DOHH2 (cell line): ENCODE results near the gene AQP12A.

Source experiments
- H3F3A ChIP-seq: fragments of 200-600 bp; sonication (generic), shearing (Covaris generic); 2 replicates; pipeline ENCODE4 v1.6.0; 2016; ENCODE audit warnings: antibody characterized with exemption, mild to moderate bottlenecking; ENCODE audit not compliant: control insufficient read depth, insufficient read depth
- H3K27ac ChIP-seq: fragments of 200-600 bp; sonication (generic); 2 replicates; pipeline ENCODE4 v1.5.1; 2014; ENCODE audit warnings: low read depth, mild to moderate bottlenecking, low read length, moderate library complexity
- H3K27me3 ChIP-seq: fragments of 200-600 bp; sonication (generic); 2 replicates; pipeline ENCODE4 v1.6.1; 2014; ENCODE audit warnings: mild to moderate bottlenecking, low read length, mixed read lengths; ENCODE audit not compliant: control insufficient read depth
- H3K36me3 ChIP-seq: fragments of 200-600 bp; sonication (generic); 2 replicates; pipeline ENCODE4 v1.6.1; 2014; ENCODE audit warnings: mild to moderate bottlenecking, low read length, moderate library complexity, mixed read lengths; ENCODE audit not compliant: control insufficient read depth
- H3K4me1 ChIP-seq: fragments of 200-600 bp; sonication (generic); 2 replicates; pipeline ENCODE4 v1.6.1; 2014; ENCODE audit warnings: mild to moderate bottlenecking, low read length, mixed read lengths; ENCODE audit not compliant: control insufficient read depth
- H3K4me2 ChIP-seq: fragments of 200-600 bp; sonication (generic); 2 replicates; pipeline ENCODE4 v1.6.0; 2014; ENCODE audit warnings: mild to moderate bottlenecking, low read length, moderate library complexity
- H3K4me3 ChIP-seq: fragments of 200-600 bp; sonication (generic); 2 replicates; pipeline ENCODE4 v1.5.1; 2014; ENCODE audit warnings: mild to moderate bottlenecking, low read length, mixed read lengths
- H3K79me2 ChIP-seq: fragments of 200-600 bp; sonication (generic); 2 replicates; pipeline ENCODE4 v1.6.1; 2014; ENCODE audit warnings: mild to moderate bottlenecking, low read length, mixed read lengths; ENCODE audit not compliant: control insufficient read depth
- H3K9me2 ChIP-seq: fragments of 200-600 bp; sonication (generic); replicated peaks from 2 replicates; pipeline ENCODE4 v1.6.1; 2014; ENCODE audit warnings: mild to moderate bottlenecking, low read length, mixed read lengths; ENCODE audit not compliant: control insufficient read depth
- H3K9me3 ChIP-seq: fragments of 200-600 bp; sonication (generic); 2 replicates; pipeline ENCODE4 v1.6.1; 2014; ENCODE audit warnings: antibody characterized with exemption, low read length, mixed read lengths; ENCODE audit not compliant: control insufficient read depth, insufficient read depth
- H4K20me1 ChIP-seq: fragments of 200-600 bp; sonication (generic); 2 replicates; pipeline ENCODE4 v1.6.0; 2014; ENCODE audit warnings: low read depth, mild to moderate bottlenecking, antibody characterized with exemption, low read length, moderate library complexity; ENCODE audit not compliant: control insufficient read depth, insufficient read depth
- CTCF ChIP-seq: fragments of 200-600 bp; sonication (generic); IDR thresholded peaks from one replicate; pipeline ENCODE4 v1.5.1; 2014; ENCODE audit warnings: antibody characterized with exemption, mild to moderate bottlenecking, low read depth, low read length; ENCODE audit not compliant: poor library complexity, severe bottlenecking
- EZH2phosphoT487 ChIP-seq: fragments of 200-600 bp; sonication (generic); IDR thresholded peaks from 2 replicates; pipeline ENCODE4 v1.6.1; 2017; ENCODE audit warnings: borderline replicate concordance, mild to moderate bottlenecking, antibody characterized with exemption, low read length, moderate library complexity, mixed read lengths

The AQP12A gene

GRCh38 chr2:240703417-240704341 is 12.0 kb downstream of the AQP12A start:
- Histone ChIP-seq H3K9me3 (no peaks in the 10 kb centered on the region), H4K20me1 (no peaks in the 10 kb centered on the region; the same call in 1 of the 2 replicates), H3K4me1 (no peaks in the 10 kb centered on the region), H3K36me3 (no peaks in the 10 kb centered on the region), H3K4me3 (no peak overlapping the region), H3K4me2 (no peak overlapping the region), H3K9me2 (no peaks in the 10 kb centered on the region), H3F3A (no peaks in the 10 kb centered on the region), H3K27me3 (peaks cover 8% of the 10 kb centered on the region), H3K79me2 (no peaks in the 10 kb centered on the region), H3K27ac (no peak overlapping the region)
- TF ChIP-seq CTCF (no peak), EZH2phosphoT487 (no peak)

GRCh38 chr2:240704651-240705050 is 13.0 kb downstream of the AQP12A start:
- peaks cover 8% of the 10 kb centered on the region for H3K27me3 ChIP-seq
- no peaks in the 10 kb centered on the region for H3K79me2 ChIP-seq
- H3K4me1 ChIP-seq = no peaks in the 10 kb centered on the region
- no peak overlapping the region for H3K4me2 ChIP-seq
- no peaks in the 10 kb centered on the region; the same call in 1 of the 2 replicates for H4K20me1 ChIP-seq
- TF ChIP-seq CTCF (no peak), EZH2phosphoT487 (no peak)
- H3K9me2 ChIP-seq = no peaks in the 10 kb centered on the region
- H3K27ac ChIP-seq = no peak overlapping the region
- no peak overlapping the region for H3K4me3 ChIP-seq
- no peaks in the 10 kb centered on the region for H3K9me3 ChIP-seq
- H3F3A ChIP-seq = no peaks in the 10 kb centered on the region
- no peaks in the 10 kb centered on the region for H3K36me3 ChIP-seq

- no peaks in the 10 kb centered on the region for H3K36me3 ChIP-seq
- TF ChIP-seq EZH2phosphoT487 (no peak), CTCF (no peak)
- no peaks in the 10 kb centered on the region for H3K9me2 ChIP-seq
- H3F3A ChIP-seq = no peaks in the 10 kb centered on the region
- no peaks in the 10 kb centered on the region for H3K4me1 ChIP-seq
- H4K20me1 ChIP-seq = no peaks in the 10 kb centered on the region; the same call in 1 of the 2 replicates
- H3K4me2 ChIP-seq = no peak overlapping the region
- H3K4me3 ChIP-seq = no peak overlapping the region
- H3K9me3 ChIP-seq = no peaks in the 10 kb centered on the region
- no peak overlapping the region for H3K27ac ChIP-seq
- no peaks in the 10 kb centered on the region for H3K79me2 ChIP-seq
- peaks cover 8% of the 10 kb centered on the region for H3K27me3 ChIP-seq
Observed at GRCh38 chr2:240705204-240705791, 13.6 kb downstream of the AQP12A start.
